Left renal pelvis (tissue), 4 donors: ENCODE results near the gene DSN1. TPM values are rescaled to one million over a fixed set of nuclear protein-coding genes. Genes with fewer than 3 reads are reported as not detected.

Source experiments
- DNase-seq, 4 donors: peaks; one replicate each; pipeline ENCODE4 v3.0.0-alpha.2; 2013; ENCODE audit warnings: low read depth in 4 of 4, low spot score in 3 of 4
- polyA plus RNA-seq, 4 donors: library from polyadenylated mRNA; unstranded; fragments of 120-200 nt; gene quantifications; one replicate each; pipeline ENCODE4 v1.2.1, GENCODE V29; 2013; ENCODE audit not compliant: insufficient read length in 4 of 4

The DSN1 gene
- polyA plus RNA-seq, 4 donors = 18.7 to 21.3 (median 19.9) TPM

- DNase-seq = no peak
Measured at GRCh38 chr20:36758276-36758675, 15.3 kb downstream of the DSN1 start.

- DNase-seq = no peak
Measured at GRCh38 chr20:36756496-36756895, 17.1 kb downstream of the DSN1 start.

GRCh38 chr20:36754656-36755222 is 18.8 kb downstream of the DSN1 start:
- DNase-seq = peak in 2 of 4 donors; percentile 29 to 55

- DNase-seq = no peak
Measured at GRCh38 chr20:36752582-36752981, 21.0 kb downstream of the DSN1 start.

GRCh38 chr20:36745927-36746659 is 27.5 kb downstream of the DSN1 start, which contains the start of gene NDRG3:
Gene NDRG3, minus strand, starts transcription at chr20:36746090. Its CDS starts 24,355 bp downstream, at chr20:36721735.
- DNase-seq = peak; percentile 74 to 86 (median 83)

GRCh38 chr20:36745234-36745926 is 28.2 kb downstream of the DSN1 start:
- DNase-seq = no peak

GRCh38 chr20:36744764-36745191 is 28.8 kb downstream of the DSN1 start:
- no peak for DNase-seq

- no peak for DNase-seq
Measured at GRCh38 chr20:36744243-36744642, 29.3 kb downstream of the DSN1 start.

- no peak for DNase-seq
Measured at GRCh38 chr20:36742558-36742957, 31.0 kb downstream of the DSN1 start.

- DNase-seq = no peak
Measured at GRCh38 chr20:36741072-36741471, 32.5 kb downstream of the DSN1 start.

GRCh38 chr20:36737183-36737499 is 36.4 kb downstream of the DSN1 start:
- DNase-seq = no peak

GRCh38 chr20:36736451-36737182 is 36.9 kb downstream of the DSN1 start:
- no peak for DNase-seq

- DNase-seq = no peak
Measured at GRCh38 chr20:36732456-36732855, 41.1 kb downstream of the DSN1 start.

GRCh38 chr20:36728986-36729385 is 44.6 kb downstream of the DSN1 start:
- no peak for DNase-seq

GRCh38 chr20:36726168-36726567 is 47.4 kb downstream of the DSN1 start:
- DNase-seq = no peak

GRCh38 chr20:36720510-36720909 is 53.1 kb downstream of the DSN1 start:
- no peak for DNase-seq

GRCh38 chr20:36717657-36718056 is 55.9 kb downstream of the DSN1 start:
- no peak for DNase-seq

- no peak for DNase-seq
Measured at GRCh38 chr20:36717021-36717420, 56.5 kb downstream of the DSN1 start.

- no peak for DNase-seq
Measured at GRCh38 chr20:36712775-36713174, 60.8 kb downstream of the DSN1 start.

GRCh38 chr20:36709126-36709525 is 64.4 kb downstream of the DSN1 start:
- DNase-seq = no peak

GRCh38 chr20:36703530-36703929 is 70.0 kb downstream of the DSN1 start:
- DNase-seq = no peak
